H1 (cell line): ENCODE results near the gene RAB9B. TPM values are rescaled to one million over a fixed set of nuclear protein-coding genes. Genes with fewer than 3 reads are reported as not detected.

Experiments
- CTCF ChIA-PET: fragments of 300-600 bp; sonication (Branson Sonifier 250); formaldehyde crosslinking; loops from one replicate; lab custom pipeline; 2021; ENCODE audit not compliant: partially characterized antibody; lab: Charles Lee
- POLR2A ChIA-PET: fragments of 300-600 bp; sonication (Branson Sonifier 250); formaldehyde crosslinking; loops from one replicate; lab custom pipeline; 2021; ENCODE audit warnings: inconsistent platforms; ENCODE audit not compliant: partially characterized antibody; lab: Charles Lee
- DNase-seq, 2 experiments: peaks; one replicate each; pipeline versions ENCODE4 v3.0.0 to v3.0.0-alpha.2; 2010 to 2022; ENCODE audit warnings: low spot score in 2 of 2, low read depth in 1 of 2, mixed read lengths in 1 of 2
- FAIRE-seq: peaks from 2 replicates; lab custom pipeline; 2011; peaks lifted over from hg19 to GRCh38; lab: Jason Lieb, UNC
- H2AFZ ChIP-seq: 2 replicates; pipeline ENCODE4 v1.8.1; 2012; ENCODE audit warnings: low read length, inconsistent platforms
- H2AK5ac ChIP-seq: 2 replicates; pipeline ENCODE4 v1.6.1; 2013; ENCODE audit warnings: low read depth, low read length
- H2BK120ac ChIP-seq: replicated peaks from 2 replicates; pipeline ENCODE3; 2013; ENCODE audit warnings: low read depth, low read length, inconsistent platforms
- H2BK12ac ChIP-seq: 2 replicates; pipeline ENCODE4 v1.6.1; 2013; ENCODE audit warnings: low read depth, low read length
- H2BK15ac ChIP-seq: 2 replicates; pipeline ENCODE4 v1.6.1; 2013; ENCODE audit warnings: low read length
- H2BK20ac ChIP-seq: 2 replicates; pipeline ENCODE4 v1.6.1; 2013; ENCODE audit warnings: low read length
- H2BK5ac ChIP-seq: 2 replicates; pipeline ENCODE4 v1.6.1; 2013; ENCODE audit warnings: low read depth, low read length
- H3K14ac ChIP-seq: 2 replicates; pipeline ENCODE4 v1.6.1; 2013; ENCODE audit warnings: inconsistent platforms; ENCODE audit not compliant: insufficient read length
- H3K18ac ChIP-seq: 2 replicates; pipeline ENCODE4 v1.6.1; 2013; ENCODE audit warnings: low read length; ENCODE audit errors: extremely low read depth
- H3K23ac ChIP-seq: 2 replicates; pipeline ENCODE4 v1.6.1; 2013; ENCODE audit warnings: inconsistent platforms; ENCODE audit not compliant: insufficient read length
- H3K23me2 ChIP-seq: 2 replicates; pipeline ENCODE4 v1.6.1; 2013; ENCODE audit warnings: low read depth, low read length
- H3K27ac ChIP-seq: 2 replicates; pipeline ENCODE4 v1.6.1; 2011; ENCODE audit warnings: low read depth, low read length, inconsistent platforms
- H3K27me3 ChIP-seq, 4 experiments: replicated peaks in 1 of 4; 1 replicate in 1 of 4; 2 replicates in 3 of 4; pipeline versions ENCODE4 v1.6.1 to v1.8.1; 2011 to 2013; ENCODE audit warnings: low read length in 3 of 4, mild to moderate bottlenecking in 3 of 4, inconsistent platforms in 2 of 4, mixed read lengths in 2 of 4, moderate library complexity in 1 of 4; ENCODE audit not compliant: control insufficient read depth in 3 of 4, insufficient read depth in 3 of 4; ENCODE audit errors: extremely low read depth in 1 of 4
- H3K36me3 ChIP-seq, 4 experiments: 2 replicates each; pipeline versions ENCODE4 v1.6.1 to v1.8.1; 2011 to 2013; ENCODE audit warnings: mild to moderate bottlenecking in 4 of 4, low read length in 3 of 4, moderate library complexity in 2 of 4, control low read depth in 1 of 4, inconsistent platforms in 1 of 4; ENCODE audit not compliant: insufficient read depth in 4 of 4, control insufficient read depth in 2 of 4
- H3K4ac ChIP-seq: replicated peaks from 2 replicates; pipeline ENCODE3; 2013; ENCODE audit warnings: low read length, low read depth, mixed read lengths, inconsistent platforms; ENCODE audit not compliant: insufficient read length
- H3K4me1 ChIP-seq, 4 experiments: replicated peaks in 1 of 4; 1 replicate in 1 of 4; 2 replicates in 3 of 4; pipeline versions ENCODE4 v1.6.1 to v1.8.1; 2011 to 2013; ENCODE audit warnings: low read length in 3 of 4, inconsistent platforms in 2 of 4, mixed read lengths in 1 of 4; ENCODE audit not compliant: insufficient read depth in 4 of 4, control insufficient read depth in 3 of 4
- H3K4me2 ChIP-seq, 2 experiments: 2 replicates each; pipeline versions ENCODE4 v1.6.1 to v1.8.1; 2011 to 2013; ENCODE audit warnings: low read depth in 2 of 2, low read length in 2 of 2, control low read depth in 1 of 2, inconsistent platforms in 1 of 2, mild to moderate bottlenecking in 1 of 2; ENCODE audit not compliant: insufficient read depth in 1 of 2
- H3K4me3 ChIP-seq, 4 experiments: fragments of 200-600, 300-600 bp in 1 of 4; sonication (generic), shearing (Covaris generic), sonication (Bioruptor Twin) in 1 of 4; 2 replicates each; pipeline versions ENCODE4 v1.5.1 to v1.8.1; 2011 to 2016; ENCODE audit warnings: low read length in 4 of 4, low read depth in 3 of 4, control low read depth in 2 of 4, inconsistent platforms in 2 of 4, mild to moderate bottlenecking in 2 of 4, mixed read lengths in 1 of 4, moderate library complexity in 1 of 4; ENCODE audit not compliant: insufficient read depth in 2 of 4; ENCODE audit errors: extremely low read depth in 1 of 4
- H3K56ac ChIP-seq: replicated peaks from 2 replicates; pipeline ENCODE3; 2013; ENCODE audit warnings: low read depth, mild to moderate bottlenecking, mixed read lengths, low read length, inconsistent platforms; ENCODE audit not compliant: insufficient read length
- H3K79me1 ChIP-seq: 2 replicates; pipeline ENCODE4 v1.6.1; 2013; ENCODE audit warnings: low read depth, low read length, control low read depth
- H3K79me2 ChIP-seq, 2 experiments: 2 replicates each; pipeline versions ENCODE4 v1.6.1 to v1.8.1; 2012 to 2013; ENCODE audit warnings: low read length in 2 of 2, mild to moderate bottlenecking in 2 of 2, inconsistent platforms in 1 of 2; ENCODE audit not compliant: insufficient read depth in 2 of 2, control insufficient read depth in 1 of 2
- H3K9ac ChIP-seq, 4 experiments: replicated peaks in 1 of 4; 1 replicate in 1 of 4; 2 replicates in 3 of 4; pipeline versions ENCODE4 v1.6.1 to v1.8.1; 2011 to 2013; ENCODE audit warnings: low read depth in 3 of 4, low read length in 3 of 4, control low read depth in 2 of 4, mild to moderate bottlenecking in 2 of 4, moderate library complexity in 2 of 4, inconsistent platforms in 1 of 4; ENCODE audit errors: extremely low read depth in 1 of 4
- H3K9me3 ChIP-seq, 2 experiments: 2 replicates each; pipeline versions ENCODE4 v1.6.1 to v1.8.1; 2012 to 2013; ENCODE audit warnings: mild to moderate bottlenecking in 2 of 2, moderate library complexity in 2 of 2, control low read depth in 1 of 2, inconsistent platforms in 1 of 2, low read depth in 1 of 2, low read length in 1 of 2, mixed read lengths in 1 of 2; ENCODE audit not compliant: insufficient read depth in 2 of 2
- H4K20me1 ChIP-seq, 2 experiments: replicated peaks in 1 of 2; 2 replicates each; pipeline versions ENCODE3 to v1.8.1; 2011 to 2013; ENCODE audit warnings: inconsistent platforms in 2 of 2, low read length in 2 of 2, mild to moderate bottlenecking in 1 of 2; ENCODE audit not compliant: insufficient read depth in 2 of 2, control insufficient read depth in 1 of 2
- H4K5ac ChIP-seq: 2 replicates; pipeline ENCODE4 v1.6.1; 2013; ENCODE audit warnings: low read length, low read depth, mixed read lengths, inconsistent platforms; ENCODE audit not compliant: insufficient read length
- H4K8ac ChIP-seq: 2 replicates; pipeline ENCODE4 v1.8.0; 2013; ENCODE audit warnings: mild to moderate bottlenecking, moderate library complexity, low read length, inconsistent platforms; ENCODE audit not compliant: insufficient read depth; ENCODE audit errors: extremely low read depth
- H4K91ac ChIP-seq: replicated peaks from 2 replicates; pipeline ENCODE3; 2013; ENCODE audit warnings: low read length, mixed read lengths, inconsistent platforms; ENCODE audit not compliant: insufficient read length
- CBX8 ChIP-seq: fragments of 300-800, 300-1000 bp; sonication (generic); IDR thresholded peaks from 2 replicates; pipeline ENCODE4 v1.7.1; 2016; ENCODE audit warnings: low read depth, low read length, borderline replicate concordance
- KDM4A ChIP-seq: IDR thresholded peaks from one replicate; pipeline ENCODE4 v1.7.1; 2012; ENCODE audit warnings: low read depth, mild to moderate bottlenecking, moderate library complexity, low read length, inconsistent platforms; ENCODE audit not compliant: severe bottlenecking
- POLR2AphosphoS5 ChIP-seq: IDR thresholded peaks from 2 replicates; pipeline ENCODE4 v1.6.1; 2011; ENCODE audit warnings: low read depth, low read length
- POU5F1 ChIP-seq: IDR thresholded peaks from 2 replicates; pipeline ENCODE4 v1.6.1; 2011; ENCODE audit warnings: low read depth, mild to moderate bottlenecking, low read length, moderate library complexity
- RBBP5 ChIP-seq: IDR thresholded peaks from 2 replicates; pipeline ENCODE4 v1.7.1; 2012; ENCODE audit warnings: low read depth, mild to moderate bottlenecking, inconsistent platforms, low read length, moderate library complexity, borderline replicate concordance
- TBP ChIP-seq: IDR thresholded peaks from 2 replicates; pipeline ENCODE4 v1.6.1; 2011; ENCODE audit warnings: low read depth, low read length, improper control_type of control experiment
- WGBS, 2 experiments: shearing (Covaris generic) in 1 of 2; methylation state at CpG; one replicate each; pipeline versions ENCODE4 v1.1.6 to v1.1.7; 2013 to 2015; ENCODE audit warnings: low lambda C conversion rate in 2 of 2, mixed read lengths in 2 of 2, inconsistent platforms in 1 of 2, low coverage in 1 of 2, missing lambda C conversion rate in 1 of 2; ENCODE audit not compliant: insufficient replicate concordance in 2 of 2, insufficient coverage in 1 of 2, insufficient read length in 1 of 2; ENCODE audit errors: extremely low coverage in 1 of 2, missing lambda C conversion rate in 1 of 2; 5-methylcytosine and 5-hydroxymethylcytosine counted together
- polyA plus RNA-seq, 7 experiments: library from polyadenylated mRNA; depleted of rRNA in 3 of 7; stranded (reverse) in 5 of 7; unstranded in 2 of 7; fragments of >200 nt in 5 of 7; fragments of 200-250 nt in 2 of 7; gene quantifications; 1 replicate in 5 of 7; 2 replicates in 1 of 7; 4 replicates in 1 of 7; pipeline versions ENCODE4 v1.2.1 to v1.2.3, GENCODE V29; 2011 to 2013; ENCODE audit warnings: missing spikeins in 2 of 7, mixed read lengths in 2 of 7
- total RNA-seq: library from RNA; stranded (reverse); fragmentation: NEBNext Ultra II Directional; extraction: Animal tissue kit (Norgen Biotek cat#: 25700); gene quantifications from 2 replicates; pipeline ENCODE4 v1.2.1, GENCODE V29; 2021

The RAB9B gene
- total and polyA plus RNA-seq, 2 of the 8 experiments (the other 6 are each of a cell fraction or from before 2014, with no cell fraction given), result 0.26 to 0.56 TPM

- FAIRE-seq (no peak), DNase-seq (no peak)
- Histone ChIP-seq H4K20me1 (no peaks in the 10 kb centered on the region), H2BK12ac (no peak overlapping the region), H3K9me3 (no peaks in the 10 kb centered on the region), H2BK5ac (no peak overlapping the region), H2AK5ac (no peak overlapping the region), H3K56ac (no peak overlapping the region), H3K18ac (no peak overlapping the region), H2BK120ac (no peak overlapping the region), H2BK15ac (no peak overlapping the region), H2AFZ (no peak overlapping the region), H3K9ac (no peak overlapping the region), H3K4ac (no peak overlapping the region), H3K23ac (no peak overlapping the region), H4K8ac (no peak overlapping the region), H3K27ac (no peak overlapping the region), H3K4me3 (no peak overlapping the region), H4K5ac (no peak overlapping the region), H3K79me1 (no peaks in the 10 kb centered on the region), H2BK20ac (no peak overlapping the region), H3K14ac (no peak overlapping the region), H3K27me3 (no peaks in the 10 kb centered on the region), H3K23me2 (no peaks in the 10 kb centered on the region), H3K36me3 (no peaks in the 10 kb centered on the region), H3K79me2 (no peaks in the 10 kb centered on the region), H3K4me2 (no peak overlapping the region), H4K91ac (no peak overlapping the region), H3K4me1 (no peaks in the 10 kb centered on the region)
- 87% methylated on average over 2 of the region's 2 CpGs; no CpG with 5 or more reads in 1 of the 2 experiments for WGBS, 2 experiments
- TF ChIP-seq TBP, result no peak
- TF ChIP-seq KDM4A, result no peak
- TF ChIP-seq CBX8, result no peak
- no peak for TF ChIP-seq POLR2AphosphoS5
- no peak for TF ChIP-seq RBBP5
- TF ChIP-seq POU5F1, result no peak
- ChIA-PET CTCF (interaction anchor here (1.0 kb wide), 1 partner anchor 27 kb away, joined by 3 read pairs; no protein-coding TSS in a partner anchor), POLR2A (no interaction called here)
These were observed 31.7 kb downstream of the RAB9B start for GRCh38 chrX:103800318-103800717.
